ENCODE data around the gene CAMTA2. TPM values are rescaled to one million over a fixed set of nuclear protein-coding genes. Genes with fewer than 3 reads are reported as not detected.

Gene CAMTA2
- total and polyA plus RNA-seq, 9 of the 15 experiments (the other 6 are each of a cell fraction or from before 2014, with no cell fraction given), result 0.24 to 25.1 (median 6.3) TPM

- POLR2A ChIA-PET, result no interaction called here
These were observed 46.0 kb upstream of the CAMTA2 start for GRCh38 chr17:5033352-5034015.

GRCh38 chr17:5032865-5033264, 45.4 kb upstream of the CAMTA2 start:
- Histone ChIP-seq H3K27ac (ENCODE audit: extremely low read depth, low read depth, low read length) (no peak overlapping the region), H2AFZ (ENCODE audit: low read depth, low read length) (no peak overlapping the region), H3K4me3 (no peak overlapping the region), H4K20me1 (replicated peaks; ENCODE audit: control insufficient read depth, insufficient read depth, low read length) (no peaks in the 10 kb centered on the region), H3K9me1 (ENCODE audit: control insufficient read depth, insufficient read depth, low read length) (no peaks in the 10 kb centered on the region), H3K9me3 (replicated peaks; ENCODE audit: control insufficient read depth, insufficient read depth, low read depth, low read length) (no peaks in the 10 kb centered on the region), H3K9ac (ENCODE audit: insufficient read depth in 1 of 2, low read depth in 2 of 2, low read length in 2 of 2) (no peak overlapping the region), H3K4me2 (ENCODE audit: insufficient read depth, low read length) (no peak overlapping the region), H3K27me3 (ENCODE audit: control insufficient read depth in 2 of 2, insufficient read depth in 2 of 2, low read length in 2 of 2) (no peaks in the 10 kb centered on the region; a peak in 1 of 5 replicates), H3K36me3 (ENCODE audit: control insufficient read depth, insufficient read depth, low read length) (no peaks in the 10 kb centered on the region), H3K4me1 (replicated peaks in 1 of 2; ENCODE audit: control insufficient read depth in 2 of 2, insufficient read depth in 2 of 2, low read length in 2 of 2) (peaks cover 0 to 6% of the 10 kb centered on the region in 2 experiments; a peak in 3 of 5 replicates), H3K79me2 (ENCODE audit: control insufficient read depth, insufficient read depth, low read length) (no peaks in the 10 kb centered on the region)
- FAIRE-seq, result no peak
- intact Hi-C loops (cut with micrococcal nuclease) (no loop called here), in situ Hi-C loops (cut with MboI) (no loop called here)
- no peak for ATAC-seq
- WGBS (ENCODE audit: insufficient coverage, low coverage, missing lambda C conversion rate), result 60% methylated on average over 6 of the region's 6 CpGs
- DNase-seq (ENCODE audit: extremely low read depth in 1 of 4, low spot score in 3 of 4), result no peak
- CTCF ChIA-PET (ENCODE audit: low intra/inter-chr PET ratio), result no interaction called here
- POLR2A ChIA-PET, result no interaction called here
- no TSS peak for BruUV-seq (replicated peaks)
- TF ChIP-seq ZNF518B (CRISPR knock-in tag; IDR thresholded peaks at IDR 0.05), result no peak
- no peak for TF ChIP-seq ZC3H11A (IDR thresholded peaks at IDR 0.05; ENCODE audit: low read depth, low read length)
- TF ChIP-seq MEF2D (tag; conservative IDR thresholded peaks at IDR 0.05; ENCODE audit: low read depth), result no peak
- TF ChIP-seq NCOR1 (IDR thresholded peaks at IDR 0.05), result no peak
- TF ChIP-seq ZNF639 (CRISPR knock-in tag; conservative IDR thresholded peaks at IDR 0.05 in 1 of 2, IDR thresholded peaks at IDR 0.05 in 1 of 2), result no peak
- TF ChIP-seq CTCF (IDR thresholded peaks at IDR 0.05 in 2 of 3, conservative IDR thresholded peaks at IDR 0.05 in 1 of 3; ENCODE audit: insufficient read depth in 2 of 3, low read depth in 1 of 3, low read length in 3 of 3), result no peak

More at GRCh38 chr17:5033352-5034015, 46.0 kb upstream of the CAMTA2 start:
- Histone ChIP-seq H3K4me3 (no peak overlapping the region), H3K27me3 (ENCODE audit: control insufficient read depth in 2 of 2, insufficient read depth in 2 of 2, low read length in 2 of 2) (no peaks in the 10 kb centered on the region; a peak in 1 of 5 replicates), H3K4me2 (ENCODE audit: insufficient read depth, low read length) (no peak overlapping the region), H3K9me1 (ENCODE audit: control insufficient read depth, insufficient read depth, low read length) (no peaks in the 10 kb centered on the region), H2AFZ (ENCODE audit: low read depth, low read length) (no peak overlapping the region), H3K9me3 (replicated peaks; ENCODE audit: control insufficient read depth, insufficient read depth, low read depth, low read length) (no peaks in the 10 kb centered on the region), H3K27ac (ENCODE audit: extremely low read depth, low read depth, low read length) (no peak overlapping the region), H3K79me2 (ENCODE audit: control insufficient read depth, insufficient read depth, low read length) (no peaks in the 10 kb centered on the region), H4K20me1 (replicated peaks; ENCODE audit: control insufficient read depth, insufficient read depth, low read length) (no peaks in the 10 kb centered on the region), H3K4me1 (replicated peaks in 1 of 2; ENCODE audit: control insufficient read depth in 2 of 2, insufficient read depth in 2 of 2, low read length in 2 of 2) (peaks cover 0 to 6% of the 10 kb centered on the region in 2 experiments; a peak in 3 of 5 replicates), H3K36me3 (ENCODE audit: control insufficient read depth, insufficient read depth, low read length) (no peaks in the 10 kb centered on the region), H3K9ac (ENCODE audit: insufficient read depth in 1 of 2, low read depth in 2 of 2, low read length in 2 of 2) (no peak overlapping the region)
- in situ Hi-C loops (cut with MboI) (no loop called here), intact Hi-C loops (cut with micrococcal nuclease) (no loop called here)
- ATAC-seq (no peak), FAIRE-seq (no peak), DNase-seq (ENCODE audit: extremely low read depth in 1 of 4, low spot score in 3 of 4) (no peak)
- TF ChIP-seq RBM39 (optimal IDR thresholded peaks at IDR 0.05; ENCODE audit: low read depth, low read length) (no peak), SP2 (IDR thresholded peaks at IDR 0.05; ENCODE audit: extremely low read depth, low read depth, low read length, poor library complexity, severe bottlenecking) (no peak)
- no TSS peak for BruUV-seq (replicated peaks)
- CTCF ChIA-PET (ENCODE audit: low intra/inter-chr PET ratio), result no interaction called here
- 46% methylated on average over 8 of the region's 13 CpGs for WGBS (ENCODE audit: insufficient coverage, low coverage, missing lambda C conversion rate)
